ENCODE results near the gene FAM186B. TPM values are rescaled to one million over a fixed set of nuclear protein-coding genes. Genes with fewer than 3 reads are reported as not detected.

Gene FAM186B
- total RNA-seq, 2 donors from 2014 or later: 0.11 to 0.27 TPM

DNA sequence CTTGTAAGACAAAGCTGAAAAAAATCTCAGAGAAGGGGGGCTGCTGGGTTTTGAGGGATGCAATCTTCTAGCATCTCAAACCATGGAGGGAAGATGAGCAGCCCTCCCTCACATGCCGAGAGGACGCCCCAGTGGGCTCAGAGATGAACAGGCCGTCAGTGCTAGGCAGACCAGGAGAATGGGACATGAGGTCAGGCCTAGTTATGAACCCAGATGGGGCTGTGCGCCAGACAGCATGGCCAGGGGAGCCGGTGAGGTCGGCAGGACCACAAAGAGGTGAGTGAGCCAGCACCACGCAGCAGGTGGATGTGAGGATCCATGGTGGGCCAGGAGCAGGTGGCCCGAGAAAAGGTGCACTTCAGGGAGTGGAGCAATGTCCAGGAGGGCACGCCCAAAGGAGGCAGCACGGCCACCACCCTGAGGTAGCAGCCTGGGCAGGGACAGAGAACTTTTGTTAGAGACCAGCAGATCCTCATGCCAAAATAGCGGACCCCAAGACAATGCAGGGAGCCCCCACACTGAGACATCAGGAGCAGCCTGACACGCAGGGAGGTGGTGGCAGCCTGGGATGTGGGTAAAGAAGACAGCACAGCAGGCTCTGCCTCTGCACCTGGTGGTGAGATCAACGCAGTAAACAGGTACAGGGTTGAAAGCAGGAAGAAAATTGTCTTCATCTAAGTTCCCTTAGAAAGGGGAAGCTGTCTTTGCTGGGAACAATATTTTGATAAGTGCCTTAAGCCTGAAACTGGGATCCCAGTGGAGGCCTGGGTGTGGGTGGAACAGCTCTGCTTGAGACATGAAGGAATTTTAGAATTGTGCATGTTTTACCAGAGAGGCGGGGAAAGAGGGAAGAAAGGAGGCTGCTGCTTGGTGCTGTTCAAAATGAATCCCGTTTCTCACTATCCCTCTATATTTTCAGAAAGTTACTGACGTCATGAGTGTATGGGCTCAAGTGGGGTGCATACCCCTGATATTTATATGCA is 19.7 kb downstream of the FAM186B start:
- Histone ChIP-seq H3K4me3 (no peak overlapping the region), H3K4me1 (no peaks in the 10 kb centered on the region), H3K27me3 (no peaks in the 10 kb centered on the region), H3K9ac (ENCODE audit: low read depth in 2 of 2, low read length in 2 of 2) (no peak overlapping the region), H3K27ac (no peak overlapping the region), H3K9me3 (no peaks in the 10 kb centered on the region), H3K36me3 (no peaks in the 10 kb centered on the region)
- intact Hi-C loops (cut with DNase I): loop anchor here (10.0 kb wide), 1 partner anchor 231 kb away; no protein-coding TSS in a partner anchor
- DNase-seq: no peak
- TF ChIP-seq, protein P1, sequence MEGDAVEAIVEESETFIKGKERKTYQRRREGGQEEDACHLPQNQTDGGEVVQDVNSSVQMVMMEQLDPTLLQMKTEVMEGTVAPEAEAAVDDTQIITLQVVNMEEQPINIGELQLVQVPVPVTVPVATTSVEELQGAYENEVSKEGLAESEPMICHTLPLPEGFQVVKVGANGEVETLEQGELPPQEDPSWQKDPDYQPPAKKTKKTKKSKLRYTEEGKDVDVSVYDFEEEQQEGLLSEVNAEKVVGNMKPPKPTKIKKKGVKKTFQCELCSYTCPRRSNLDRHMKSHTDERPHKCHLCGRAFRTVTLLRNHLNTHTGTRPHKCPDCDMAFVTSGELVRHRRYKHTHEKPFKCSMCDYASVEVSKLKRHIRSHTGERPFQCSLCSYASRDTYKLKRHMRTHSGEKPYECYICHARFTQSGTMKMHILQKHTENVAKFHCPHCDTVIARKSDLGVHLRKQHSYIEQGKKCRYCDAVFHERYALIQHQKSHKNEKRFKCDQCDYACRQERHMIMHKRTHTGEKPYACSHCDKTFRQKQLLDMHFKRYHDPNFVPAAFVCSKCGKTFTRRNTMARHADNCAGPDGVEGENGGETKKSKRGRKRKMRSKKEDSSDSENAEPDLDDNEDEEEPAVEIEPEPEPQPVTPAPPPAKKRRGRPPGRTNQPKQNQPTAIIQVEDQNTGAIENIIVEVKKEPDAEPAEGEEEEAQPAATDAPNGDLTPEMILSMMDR (IDR thresholded peaks at IDR 0.05): no peak

DNA sequence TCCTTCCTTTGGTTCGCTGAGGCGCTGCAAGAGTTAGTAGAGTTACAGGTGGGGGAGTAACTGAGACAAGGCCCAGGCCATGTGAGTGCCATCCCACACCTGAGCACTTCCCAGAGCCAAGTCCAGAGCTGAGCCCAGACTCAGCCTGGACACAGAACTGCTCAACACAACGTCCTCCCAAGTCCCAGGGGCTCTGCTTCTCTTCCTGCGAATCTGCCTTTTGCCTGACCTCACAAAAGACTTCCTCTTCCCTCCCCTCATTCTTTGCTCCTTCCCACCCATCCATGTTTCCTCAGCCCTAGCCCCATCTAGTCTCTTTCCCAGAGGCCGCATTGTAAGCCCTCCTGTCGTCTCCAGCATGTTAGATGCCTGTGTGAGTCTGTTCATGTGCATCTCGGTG is 20.8 kb downstream of the FAM186B start:
- no peaks in the 10 kb centered on the region for H3K4me1 ChIP-seq
- no peak overlapping the region for H3K4me3 ChIP-seq
- H3K27ac ChIP-seq: no peak overlapping the region
- intact Hi-C loops (cut with DNase I): loop anchor here (10.0 kb wide), 1 partner anchor 230 kb away; no protein-coding TSS in a partner anchor
- DNase-seq: no peak
- TF ChIP-seq, protein P1 (IDR thresholded peaks at IDR 0.05): no peak
- no peaks in the 10 kb centered on the region for H3K9me3 ChIP-seq
- H3K27me3 ChIP-seq: no peaks in the 10 kb centered on the region
- H3K36me3 ChIP-seq: no peaks in the 10 kb centered on the region
- H3K9ac ChIP-seq (ENCODE audit: low read depth in 2 of 2, low read length in 2 of 2): no peak overlapping the region

DNA sequence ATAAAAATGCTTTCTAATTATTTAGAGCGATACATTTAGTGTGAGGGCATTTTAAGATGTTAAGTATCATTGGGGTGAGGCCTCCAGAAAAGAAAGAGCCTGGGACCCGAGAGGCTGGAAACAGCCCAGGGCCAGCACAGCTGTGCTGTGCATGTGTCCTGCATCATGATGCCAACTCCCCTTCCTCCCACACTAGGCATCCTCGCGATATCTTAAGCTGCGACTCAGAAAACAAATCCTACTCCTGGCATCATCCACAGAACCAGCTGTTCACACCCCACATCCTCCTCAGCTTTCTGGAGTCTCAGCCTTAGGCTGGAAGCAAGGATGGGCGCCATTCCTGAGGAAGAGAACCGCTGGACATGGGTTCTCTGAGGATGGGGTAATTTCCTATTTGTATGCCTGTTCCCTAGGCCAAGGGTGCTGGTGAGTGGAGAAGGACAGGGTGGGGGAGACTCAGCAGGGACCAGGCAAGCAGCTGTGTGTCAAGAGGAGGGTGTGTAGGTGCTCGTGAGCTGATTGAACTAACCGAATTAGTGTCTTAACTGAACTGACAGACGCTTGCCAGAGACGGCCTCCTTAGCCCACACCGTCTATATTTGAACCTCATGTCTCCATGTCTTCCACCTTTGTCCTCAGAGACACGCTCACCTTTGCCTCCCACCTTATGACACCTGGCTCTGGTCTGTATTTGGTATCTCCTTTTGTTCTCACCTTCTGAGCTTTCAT is 21.9 kb downstream of the FAM186B start:
- Histone ChIP-seq H3K9me3 (no peaks in the 10 kb centered on the region), H3K9ac (ENCODE audit: low read depth in 2 of 2, low read length in 2 of 2) (no peak overlapping the region), H3K27me3 (no peaks in the 10 kb centered on the region), H3K4me1 (no peaks in the 10 kb centered on the region), H3K36me3 (no peaks in the 10 kb centered on the region), H3K4me3 (no peak overlapping the region), H3K27ac (no peak overlapping the region)
- TF ChIP-seq, protein P1 (IDR thresholded peaks at IDR 0.05): no peak
- intact Hi-C loops (cut with DNase I): loop anchor here (10.0 kb wide), 1 partner anchor 229 kb away; no protein-coding TSS in a partner anchor
- DNase-seq: no peak

DNA sequence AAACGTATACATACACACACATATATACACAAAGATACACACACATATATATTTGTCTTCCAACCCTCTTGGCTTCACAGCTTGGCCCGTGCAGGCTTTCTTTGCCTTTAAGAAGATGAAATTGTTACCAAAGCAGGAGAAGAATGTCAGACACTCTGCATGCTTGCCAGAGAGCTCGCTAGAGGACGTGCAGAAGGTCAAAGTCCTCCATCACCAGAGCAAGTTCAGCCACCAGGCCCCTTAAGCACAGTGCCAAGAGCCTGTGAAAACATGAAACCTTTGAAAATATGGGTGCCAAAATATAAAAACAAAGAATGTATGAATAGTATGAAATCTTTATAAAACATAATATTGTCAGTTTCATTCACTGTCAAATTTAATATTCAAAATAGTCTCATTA is 22.6 kb downstream of the FAM186B start:
- intact Hi-C loops (cut with DNase I): loop anchor here (10.0 kb wide), 1 partner anchor 228 kb away; no protein-coding TSS in a partner anchor
- Histone ChIP-seq H3K9ac (ENCODE audit: low read depth in 2 of 2, low read length in 2 of 2) (no peak overlapping the region), H3K4me3 (no peak overlapping the region), H3K36me3 (no peaks in the 10 kb centered on the region), H3K4me1 (no peaks in the 10 kb centered on the region), H3K27ac (no peak overlapping the region), H3K9me3 (no peaks in the 10 kb centered on the region), H3K27me3 (no peaks in the 10 kb centered on the region)
- DNase-seq: no peak
- TF ChIP-seq, protein P1 (IDR thresholded peaks at IDR 0.05): no peak

DNA sequence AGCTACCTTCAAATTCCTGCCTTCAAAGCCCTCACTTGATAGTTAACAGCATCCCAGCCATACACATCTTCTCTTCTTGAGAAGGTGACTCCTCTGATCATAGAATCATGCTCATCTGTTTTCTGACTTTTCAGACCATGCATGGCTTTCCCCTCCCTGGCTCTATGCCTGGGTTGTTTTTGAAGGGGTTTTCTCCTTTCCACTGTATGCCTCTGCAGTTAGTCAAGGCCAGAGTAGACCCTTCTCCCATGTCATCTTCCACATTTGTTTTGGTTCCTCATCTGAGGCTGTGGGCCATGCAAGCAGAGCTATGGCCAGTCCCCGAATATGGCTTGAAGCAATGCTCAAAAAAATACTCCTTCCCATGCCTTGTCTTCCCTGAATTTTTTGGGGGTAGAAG is 23.2 kb downstream of the FAM186B start:
- Histone ChIP-seq H3K36me3 (no peaks in the 10 kb centered on the region), H3K9me3 (no peaks in the 10 kb centered on the region), H3K4me3 (no peak overlapping the region), H3K9ac (ENCODE audit: low read depth in 2 of 2, low read length in 2 of 2) (no peak overlapping the region), H3K27me3 (no peaks in the 10 kb centered on the region), H3K27ac (no peak overlapping the region), H3K4me1 (no peaks in the 10 kb centered on the region)
- no peak for DNase-seq
- intact Hi-C loops (cut with DNase I): loop anchor here (10.0 kb wide), 1 partner anchor 227 kb away; no protein-coding TSS in a partner anchor
- TF ChIP-seq, protein P1 (IDR thresholded peaks at IDR 0.05): no peak
